Hepatic stellate cell (primary cell): ENCODE data around the gene UGT1A7.

Source experiments
- DNase-seq: peaks from one replicate; pipeline ENCODE4 v3.0.0; 2011; ENCODE audit warnings: low spot score

UGT1A7 gene

DNA sequence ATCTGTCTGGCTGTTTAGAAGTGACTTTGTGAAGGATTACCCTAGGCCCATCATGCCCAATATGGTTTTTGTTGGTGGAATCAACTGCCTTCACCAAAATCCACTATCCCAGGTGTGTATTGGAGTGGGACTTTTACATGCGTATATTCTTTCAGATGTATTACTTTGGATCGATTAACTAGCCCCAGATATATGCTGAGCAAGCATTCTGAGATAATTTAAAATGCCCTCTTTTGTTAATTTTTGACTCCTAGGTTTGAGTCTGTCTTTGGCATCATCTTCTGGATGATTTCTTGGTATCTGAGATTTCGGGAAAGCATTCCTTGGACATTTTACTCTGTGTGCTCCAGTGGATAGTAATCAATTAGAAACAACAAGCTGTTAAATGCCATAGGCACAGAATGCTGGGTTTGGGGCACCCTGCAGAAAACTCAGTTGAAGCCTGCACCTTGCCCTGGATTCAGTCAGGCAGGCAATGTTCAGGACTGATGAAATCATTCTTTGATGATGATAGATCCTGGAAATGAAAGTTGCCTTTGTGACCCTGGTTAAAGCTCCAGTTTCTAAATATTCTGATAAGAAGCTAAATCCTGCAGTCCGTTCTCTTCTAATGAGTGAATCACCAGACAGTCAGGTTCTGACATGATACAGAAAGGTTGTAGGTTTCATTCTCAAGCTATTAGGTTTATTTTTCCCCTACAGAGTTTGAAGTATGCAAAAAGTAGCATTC lies 79.5 kb downstream of the UGT1A7 start:
- DNase-seq = no peak

DNA sequence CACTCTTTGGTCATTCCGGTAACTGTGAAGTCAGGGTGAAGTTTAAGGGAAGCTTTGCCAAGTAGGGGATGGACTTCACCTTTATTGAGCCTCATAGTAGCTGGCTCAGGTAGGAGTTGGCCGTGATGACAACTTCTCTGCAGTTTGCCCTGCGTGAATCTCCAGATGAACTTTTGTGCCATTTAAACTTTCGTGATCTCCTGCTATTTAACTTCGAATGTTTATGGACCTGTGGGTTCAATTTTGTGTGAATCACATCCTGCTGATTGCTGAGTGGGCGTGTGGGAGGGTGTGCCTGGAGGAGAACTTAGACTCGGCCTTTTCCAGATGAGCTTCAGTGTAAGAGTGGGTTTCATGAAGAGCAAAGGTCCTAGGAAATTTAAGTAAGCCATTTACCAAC lies 82.6 kb downstream of the UGT1A7 start:
- peak; percentile 35 for DNase-seq

DNA sequence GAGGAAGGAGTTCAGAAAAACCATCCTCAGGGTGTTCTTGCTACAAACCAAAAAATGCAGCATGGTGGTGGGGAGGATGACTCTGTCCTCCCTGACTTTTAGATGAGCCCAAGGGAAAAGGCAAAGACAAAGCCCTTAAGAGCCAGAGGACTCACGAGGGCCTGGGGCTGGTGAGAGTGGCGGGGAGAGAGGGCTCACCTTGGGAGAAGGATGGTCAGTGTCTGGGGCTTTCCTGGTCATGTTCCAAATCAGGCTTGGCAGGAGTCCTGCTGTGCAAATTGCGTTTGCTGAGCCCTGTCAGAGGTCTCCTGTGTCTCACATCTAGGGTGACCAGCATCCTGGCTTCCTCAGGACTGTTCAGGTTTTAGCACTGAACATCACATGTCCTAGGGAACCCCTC lies 83.1 kb downstream of the UGT1A7 start:
- DNase-seq = no peak

DNA sequence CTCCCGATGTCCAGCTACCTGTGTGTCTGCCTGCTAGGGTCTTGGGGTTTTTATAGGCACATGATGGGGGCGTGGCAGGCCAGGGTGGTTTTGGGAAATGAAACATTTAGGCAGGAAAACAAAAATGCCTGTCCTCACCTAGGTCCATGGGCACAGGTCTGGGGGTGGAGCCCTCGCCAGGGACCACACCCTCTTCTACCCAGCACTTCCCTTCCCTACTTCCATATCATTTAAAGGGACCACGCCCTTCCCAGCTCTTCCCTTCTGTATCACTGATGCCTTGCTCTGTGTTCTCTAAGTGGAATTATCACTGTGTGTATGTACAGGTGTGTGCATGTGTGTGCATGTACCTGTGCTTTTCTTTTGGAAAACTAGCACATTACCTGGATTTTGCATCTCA lies 84.7 kb downstream of the UGT1A7 start:
- no peak for DNase-seq

DNA sequence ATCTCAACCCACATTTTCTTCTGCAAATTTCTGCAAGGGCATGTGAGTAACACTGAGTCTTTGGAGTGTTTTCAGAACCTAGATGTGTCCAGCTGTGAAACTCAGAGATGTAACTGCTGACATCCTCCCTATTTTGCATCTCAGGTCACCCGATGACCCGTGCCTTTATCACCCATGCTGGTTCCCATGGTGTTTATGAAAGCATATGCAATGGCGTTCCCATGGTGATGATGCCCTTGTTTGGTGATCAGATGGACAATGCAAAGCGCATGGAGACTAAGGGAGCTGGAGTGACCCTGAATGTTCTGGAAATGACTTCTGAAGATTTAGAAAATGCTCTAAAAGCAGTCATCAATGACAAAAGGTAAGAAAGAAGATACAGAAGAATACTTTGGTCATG lies 86.4 kb downstream of the UGT1A7 start:
- DNase-seq = no peak

DNA sequence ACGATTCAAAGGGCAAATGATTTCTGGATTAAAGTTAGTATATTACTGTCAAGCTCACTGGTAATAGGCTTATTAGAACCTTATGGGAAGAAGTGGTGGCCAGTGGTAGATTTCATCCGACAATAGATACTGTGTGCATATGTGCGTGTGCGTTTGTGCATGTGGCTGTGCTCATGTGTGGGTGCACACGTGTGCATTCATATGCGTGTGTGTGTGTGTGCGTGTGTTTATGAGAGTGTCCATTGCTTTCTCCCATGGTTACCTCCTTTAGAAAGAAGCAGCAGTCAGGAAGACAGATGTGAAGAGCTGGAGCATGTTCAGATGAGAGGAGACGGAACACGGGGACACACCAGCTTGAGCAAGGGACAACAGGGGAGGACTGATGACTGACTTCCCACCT lies 87.6 kb downstream of the UGT1A7 start:
- no peak for DNase-seq

DNA sequence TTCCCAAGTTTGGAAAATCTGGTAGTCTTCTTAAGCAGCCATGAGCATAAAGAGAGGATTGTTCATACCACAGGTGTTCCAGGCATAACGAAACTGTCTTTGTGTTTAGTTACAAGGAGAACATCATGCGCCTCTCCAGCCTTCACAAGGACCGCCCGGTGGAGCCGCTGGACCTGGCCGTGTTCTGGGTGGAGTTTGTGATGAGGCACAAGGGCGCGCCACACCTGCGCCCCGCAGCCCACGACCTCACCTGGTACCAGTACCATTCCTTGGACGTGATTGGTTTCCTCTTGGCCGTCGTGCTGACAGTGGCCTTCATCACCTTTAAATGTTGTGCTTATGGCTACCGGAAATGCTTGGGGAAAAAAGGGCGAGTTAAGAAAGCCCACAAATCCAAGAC lies 90.5 kb downstream of the UGT1A7 start:
- no peak for DNase-seq

DNA sequence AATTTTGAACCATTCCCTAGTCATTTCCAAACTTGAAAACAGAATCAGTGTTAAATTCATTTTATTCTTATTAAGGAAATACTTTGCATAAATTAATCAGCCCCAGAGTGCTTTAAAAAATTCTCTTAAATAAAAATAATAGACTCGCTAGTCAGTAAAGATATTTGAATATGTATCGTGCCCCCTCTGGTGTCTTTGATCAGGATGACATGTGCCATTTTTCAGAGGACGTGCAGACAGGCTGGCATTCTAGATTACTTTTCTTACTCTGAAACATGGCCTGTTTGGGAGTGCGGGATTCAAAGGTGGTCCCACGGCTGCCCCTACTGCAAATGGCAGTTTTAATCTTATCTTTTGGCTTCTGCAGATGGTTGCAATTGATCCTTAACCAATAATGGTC lies 90.9 kb downstream of the UGT1A7 start:
- no peak for DNase-seq

DNA sequence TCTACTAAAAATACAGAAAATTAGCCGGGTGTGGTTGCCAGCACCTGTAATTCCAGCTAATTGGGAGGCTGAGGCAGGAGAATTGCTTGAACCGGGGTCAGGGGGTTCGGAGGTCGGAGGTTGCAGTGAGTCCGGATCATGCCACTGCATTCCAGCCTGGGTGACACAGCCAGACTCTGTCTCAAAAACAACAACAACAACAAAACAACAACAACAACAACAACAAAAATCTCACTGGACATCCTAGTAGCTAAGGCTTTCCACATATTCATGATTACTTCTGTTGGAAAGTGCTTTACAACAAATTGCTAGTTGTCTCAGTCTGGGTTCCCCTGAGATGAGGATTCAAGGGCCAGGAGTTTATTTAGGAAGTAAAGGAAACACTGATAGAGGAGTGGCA lies 92.2 kb downstream of the UGT1A7 start:
- DNase-seq = no peak

DNA sequence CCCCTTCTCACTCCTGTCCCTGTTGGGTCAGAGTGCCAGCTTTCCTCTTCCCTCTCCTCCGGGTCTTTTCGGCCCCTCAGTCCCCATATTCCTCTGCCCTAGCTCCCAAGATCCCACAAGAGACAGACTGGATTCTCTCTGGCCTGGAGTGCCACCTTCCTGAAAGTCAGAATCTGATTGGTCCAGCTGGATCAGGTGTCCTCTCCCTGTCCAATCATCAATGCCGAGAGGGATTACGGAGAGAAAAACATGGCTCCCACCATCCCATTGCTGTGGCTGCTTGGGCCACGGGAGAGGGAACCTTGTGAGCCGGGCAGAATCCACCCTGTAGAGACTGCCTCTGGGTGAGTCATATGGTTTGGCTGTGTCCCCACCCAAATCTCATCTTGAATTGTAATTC lies 93.7 kb downstream of the UGT1A7 start:
- DNase-seq = no peak

DNA sequence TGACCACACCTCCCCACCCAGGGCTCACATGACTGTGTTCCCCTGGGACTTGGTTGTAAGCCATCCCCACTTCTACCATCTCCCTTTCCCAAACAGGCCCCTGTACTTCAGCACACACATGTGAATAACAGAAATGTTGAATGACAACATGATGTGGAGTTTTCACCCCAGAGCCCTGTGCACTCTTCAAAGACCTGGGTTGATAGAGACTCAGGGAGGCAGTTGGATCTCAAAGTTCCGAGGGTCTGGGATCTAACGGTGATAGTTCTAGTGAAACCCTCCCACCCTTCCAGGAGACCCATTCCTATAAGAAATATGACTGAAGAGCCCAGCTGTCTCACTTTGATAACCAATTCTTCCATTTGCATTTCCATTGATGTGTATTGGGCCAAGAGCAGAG lies 96.3 kb downstream of the UGT1A7 start, which contains the start of gene MROH2A:
Gene MROH2A (plus strand): TSS at position 301 of the 400 bp plus-strand sequence. CDS start 1,029 bp downstream, outside the sequence.
- DNase-seq = no peak

DNA sequence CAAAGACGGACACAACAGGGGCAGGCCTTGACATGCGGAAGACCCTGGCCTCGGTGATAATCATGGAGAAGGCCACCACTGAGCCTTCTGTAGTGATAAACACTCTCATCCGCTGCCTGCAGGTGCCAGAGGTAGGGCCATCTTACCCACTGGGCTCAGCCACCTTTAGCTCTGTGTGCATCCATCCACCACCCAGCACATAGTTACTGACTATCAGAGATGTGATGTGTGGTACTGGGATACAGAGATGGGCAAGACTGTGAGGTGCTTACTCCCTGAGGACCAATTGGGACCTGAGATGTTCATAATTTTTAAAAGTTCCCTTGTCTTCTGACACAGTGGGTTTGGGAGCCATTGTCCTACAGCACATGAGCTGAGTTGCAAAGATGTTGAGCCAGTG lies 98.0 kb downstream of the UGT1A7 start:
- DNase-seq = no peak

DNA sequence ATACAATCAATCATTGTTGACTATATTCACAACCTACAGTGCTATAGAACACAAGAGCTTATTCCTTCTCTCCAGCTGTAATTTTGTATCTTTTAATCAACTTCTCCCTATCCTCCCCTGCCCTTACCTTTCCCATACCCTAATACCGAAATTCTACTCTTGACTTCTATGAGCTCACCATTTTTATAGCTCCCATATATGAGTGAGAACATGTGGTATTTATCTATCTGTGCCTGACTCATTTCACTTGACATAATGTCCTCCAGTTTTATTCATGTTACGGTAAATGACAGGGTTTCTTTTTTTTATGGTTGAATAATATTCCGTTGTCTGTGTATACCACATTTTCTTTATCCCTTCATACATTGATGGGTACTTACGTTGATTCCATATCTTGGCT lies 99.1 kb downstream of the UGT1A7 start:
- no peak for DNase-seq

DNA sequence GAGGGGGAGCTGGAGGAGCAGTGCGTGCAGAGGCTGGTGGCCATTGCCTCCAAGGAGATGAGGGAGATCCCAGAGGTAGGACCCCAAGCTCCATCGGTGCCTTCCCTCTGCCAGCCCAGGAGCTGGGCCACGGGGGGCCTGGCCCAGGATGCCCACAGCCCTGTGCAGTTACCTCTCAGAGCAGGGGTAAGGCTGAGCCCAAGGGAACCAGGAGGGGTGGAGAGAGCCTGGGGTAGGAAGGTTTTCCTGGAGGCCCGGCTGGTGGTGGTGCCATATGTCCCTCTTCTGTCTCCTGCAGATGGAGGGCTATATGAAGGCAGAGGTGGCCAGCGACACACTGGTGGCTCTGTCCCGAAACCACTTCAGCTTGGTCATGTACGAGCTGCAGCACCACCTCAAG lies 107.9 kb downstream of the UGT1A7 start:
- no peak for DNase-seq

DNA sequence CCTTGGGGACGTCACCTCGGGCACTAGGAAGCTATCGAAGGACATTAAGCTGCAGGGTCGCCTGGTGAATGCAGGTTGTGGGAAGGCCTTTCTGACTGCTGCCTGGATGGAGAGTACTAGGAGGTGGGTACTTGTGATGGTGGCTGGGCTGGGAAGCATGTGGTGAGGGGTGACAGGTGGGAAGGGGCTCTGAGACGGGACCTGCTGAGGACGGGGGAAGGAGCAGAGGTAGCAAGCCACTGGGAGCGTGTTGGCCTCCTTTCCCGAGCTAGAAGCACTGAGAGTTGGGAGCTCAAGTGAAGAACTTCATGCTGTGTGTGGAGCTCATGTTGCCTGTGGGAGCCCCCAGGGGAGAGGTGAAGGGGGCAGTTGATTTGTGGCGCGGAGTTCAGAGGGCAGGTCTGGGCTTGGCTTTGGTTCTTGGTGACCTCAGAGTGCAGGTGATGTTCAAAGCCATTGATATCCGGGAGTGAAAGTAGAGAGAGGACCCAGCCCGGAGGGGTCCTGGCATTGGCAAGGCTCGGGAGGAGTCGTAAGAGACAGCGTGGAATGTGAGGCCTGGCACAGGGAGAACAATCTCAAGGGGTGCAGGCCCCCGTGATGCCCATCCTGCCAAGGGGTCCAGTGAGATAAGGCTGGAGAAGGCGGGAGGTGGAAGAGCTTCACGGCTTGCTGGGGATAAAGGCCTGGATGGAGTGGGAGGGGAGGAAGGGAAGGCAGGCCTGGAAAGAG lies 109.6 kb downstream of the UGT1A7 start:
- DNase-seq = no peak

DNA sequence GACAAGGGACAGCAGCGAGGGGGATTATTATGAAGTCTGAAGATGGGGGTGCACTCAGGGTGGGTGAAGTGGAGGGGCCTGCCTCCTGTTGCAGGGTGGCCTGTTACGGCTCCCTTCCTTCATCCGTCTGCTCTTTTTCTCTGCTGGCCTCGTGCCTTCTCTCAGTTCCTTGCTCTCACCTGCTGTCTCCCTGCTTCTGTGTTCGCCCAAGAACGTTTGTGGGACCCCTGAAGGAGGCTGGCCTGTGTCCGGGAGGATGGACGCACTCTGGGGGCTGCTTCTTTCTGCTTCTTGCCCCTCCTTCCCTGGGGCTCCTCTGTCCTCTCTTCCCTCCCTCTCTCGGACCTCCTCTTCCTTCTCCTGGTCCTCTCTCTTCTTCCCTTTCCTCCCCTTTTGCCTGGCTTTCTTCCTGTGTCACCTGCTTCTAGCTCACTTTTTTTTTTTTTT lies 110.2 kb downstream of the UGT1A7 start:
- no peak for DNase-seq

DNA sequence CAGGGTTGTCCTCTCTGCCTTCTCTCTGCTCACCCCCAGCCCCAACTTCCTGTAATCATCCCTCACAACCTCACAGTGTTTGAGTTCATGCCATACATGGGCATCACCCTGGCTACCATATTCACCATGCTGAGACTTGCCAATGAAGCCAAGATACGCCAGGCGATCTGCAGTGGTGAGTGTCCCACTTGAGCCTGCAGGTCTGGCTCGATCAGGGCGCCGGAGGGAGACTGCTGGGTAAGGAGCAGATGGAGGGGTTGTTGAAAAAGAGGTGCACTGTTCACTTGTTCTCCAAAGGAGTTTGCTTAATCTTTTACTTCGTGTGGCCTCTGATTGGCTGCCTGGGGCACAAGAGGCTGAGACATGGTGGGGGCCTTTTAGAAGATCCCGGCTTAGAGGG lies 111.0 kb downstream of the UGT1A7 start:
- no peak for DNase-seq

DNA sequence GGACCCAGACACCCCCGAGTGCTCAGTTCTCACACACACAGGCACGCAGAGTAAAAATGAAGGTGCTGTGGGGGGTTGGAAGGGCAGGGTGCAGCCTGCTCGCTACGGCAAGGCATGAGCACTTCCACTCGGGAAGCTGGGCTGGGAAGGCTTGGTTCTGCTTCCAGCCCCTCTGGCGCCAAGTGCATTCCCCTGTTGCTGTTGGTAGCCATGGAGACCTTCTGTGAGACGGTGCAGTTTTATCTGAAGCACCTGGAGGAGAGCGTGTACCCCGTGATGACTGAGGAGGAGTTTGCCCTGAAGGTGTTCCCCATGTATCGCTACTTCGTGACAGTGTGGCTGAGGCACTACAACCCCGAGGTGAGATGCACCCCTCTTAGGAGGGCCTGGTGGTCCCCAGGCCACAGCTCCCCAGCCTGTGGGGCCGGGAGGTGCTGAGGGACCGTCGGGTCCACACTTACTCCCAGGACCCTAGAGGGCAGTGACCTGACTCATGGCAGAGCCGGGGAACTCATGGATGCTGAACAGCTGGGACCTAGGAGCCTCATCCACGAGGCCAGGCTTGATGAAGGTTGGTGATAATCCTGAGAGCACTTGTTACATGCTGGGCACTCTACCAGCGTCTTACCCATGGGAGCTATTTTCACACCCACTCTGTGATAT lies 111.9 kb downstream of the UGT1A7 start:
- no peak for DNase-seq

DNA sequence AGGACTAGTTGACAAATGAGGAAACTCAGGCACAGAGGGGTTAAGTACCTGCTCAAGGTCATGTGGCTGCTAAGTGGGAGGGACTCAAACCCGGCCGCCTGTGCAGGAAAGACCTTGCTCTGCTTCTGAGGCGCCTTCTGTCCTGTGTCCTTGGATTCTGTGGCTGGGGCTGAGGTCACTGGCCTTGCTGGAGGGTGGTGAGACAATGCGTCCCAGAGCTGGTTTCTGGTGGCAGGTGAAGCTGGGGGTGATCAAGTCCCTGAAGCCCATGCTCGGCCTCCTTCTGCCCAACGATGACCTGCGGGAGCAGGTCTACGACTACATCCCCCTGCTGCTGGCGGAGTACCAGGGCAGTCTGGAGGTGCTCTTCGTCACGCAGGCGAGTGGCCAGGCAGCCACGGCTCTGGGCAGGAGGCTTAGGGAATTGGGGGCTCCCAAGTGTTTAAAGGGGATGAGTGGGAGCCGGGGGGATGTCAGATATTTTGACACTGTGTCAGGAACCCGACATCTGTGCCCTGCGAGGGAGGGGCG lies 112.5 kb downstream of the UGT1A7 start:
- DNase-seq = no peak

DNA sequence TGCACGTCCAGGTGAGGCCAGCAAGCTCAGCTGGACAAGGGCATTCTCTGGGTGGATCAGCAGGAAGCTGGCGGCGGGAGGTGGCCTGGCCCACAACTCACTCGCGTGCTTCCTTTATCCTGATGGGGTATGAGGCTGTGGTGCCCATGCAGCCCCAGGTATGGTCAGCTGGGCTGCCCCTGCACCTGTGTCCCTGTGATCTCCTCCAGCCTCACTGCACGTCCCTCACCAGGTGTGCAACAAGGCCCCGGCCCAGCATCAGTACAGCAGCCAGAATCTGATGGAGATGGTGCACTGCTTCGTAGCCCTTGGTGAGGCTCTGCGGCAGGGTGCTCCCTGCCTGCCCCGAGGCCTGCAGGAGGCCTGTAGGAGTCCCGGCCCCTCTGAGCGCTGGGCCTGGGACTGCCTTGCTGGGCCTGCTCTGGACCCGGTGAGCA lies 114.1 kb downstream of the UGT1A7 start:
- no peak for DNase-seq

DNA sequence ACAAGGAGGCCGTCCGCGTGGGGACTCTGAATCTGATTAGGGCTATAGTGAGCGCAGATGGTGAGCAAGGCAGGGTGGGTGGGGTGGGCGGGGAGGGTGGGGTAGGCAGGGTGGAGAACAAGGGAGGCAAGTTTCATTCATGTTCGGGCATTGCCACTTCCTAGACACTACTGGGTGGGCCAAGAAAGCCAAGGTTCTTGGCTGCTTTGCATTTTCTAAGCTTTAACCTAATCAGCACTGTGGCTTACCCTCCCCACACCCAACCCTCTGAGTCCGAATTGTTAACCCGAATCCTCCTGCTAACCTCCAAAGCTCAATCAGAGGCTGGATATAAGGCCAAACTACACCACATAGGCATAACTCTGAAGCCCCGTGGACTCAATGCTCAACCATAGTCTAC lies 114.6 kb downstream of the UGT1A7 start:
- DNase-seq = no peak

DNA sequence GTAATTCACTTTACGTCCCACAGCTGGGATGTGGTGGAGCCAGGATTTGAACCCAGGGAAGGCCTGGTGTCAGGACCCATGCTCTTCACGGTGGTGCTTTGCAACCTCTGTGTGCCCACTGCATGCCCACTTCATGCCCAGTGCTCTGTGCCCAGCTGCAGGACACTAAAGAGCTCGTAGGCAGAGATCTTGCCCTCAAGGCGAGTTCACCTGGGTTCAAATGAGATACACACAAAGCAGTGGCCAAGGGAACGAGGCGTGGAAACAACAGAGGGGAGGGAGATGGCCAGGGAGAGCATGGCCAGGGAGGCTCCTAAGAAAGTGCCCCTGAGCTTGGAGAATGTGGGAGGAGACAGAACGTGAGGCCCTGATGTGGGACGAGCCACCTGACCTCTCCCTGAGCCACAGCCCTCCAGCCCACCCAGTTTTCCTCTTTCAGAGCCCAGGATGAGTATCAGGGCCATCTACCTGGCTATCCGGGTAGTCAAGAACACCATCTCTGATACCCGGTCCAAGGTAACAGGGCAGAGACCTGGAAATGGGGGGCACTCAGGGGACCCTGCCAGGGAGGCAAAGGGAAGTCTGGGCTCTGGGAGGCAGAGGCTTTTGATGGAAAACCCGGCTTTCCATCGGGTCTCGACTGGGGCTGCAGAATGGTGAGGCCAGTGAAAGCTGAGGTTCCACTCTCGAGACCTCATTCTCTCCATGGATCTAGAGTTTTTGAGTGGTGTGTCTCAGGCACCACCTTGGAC lies 116.8 kb downstream of the UGT1A7 start:
- DNase-seq = no peak
